Keratinocyte (primary cell): ENCODE data around the gene AKAP13. TPM values are rescaled to one million over a fixed set of nuclear protein-coding genes. Genes with fewer than 3 reads are reported as not detected.

Experiments used
- DNase-seq: peaks from one replicate; pipeline ENCODE4 v3.0.0-alpha.2; 2011; ENCODE audit warnings: low read depth, missing footprints, low spot score
- FAIRE-seq: peaks from 2 replicates; lab custom pipeline; 2011; peaks lifted over from hg19 to GRCh38; lab: Jason Lieb, UNC
- H2AFZ ChIP-seq: 2 replicates; pipeline ENCODE4 v1.6.0; 2012; ENCODE audit warnings: low read length, control low read depth, inconsistent platforms; ENCODE audit not compliant: control insufficient read depth
- H3K27ac ChIP-seq: 2 replicates; pipeline ENCODE4 v1.5.1; 2011; ENCODE audit warnings: low read length; ENCODE audit not compliant: control insufficient read depth, insufficient read depth
- H3K27me3 ChIP-seq: 3 replicates; pipeline ENCODE4 v1.6.0; 2011; ENCODE audit warnings: low read length; ENCODE audit not compliant: control insufficient read depth, insufficient read depth; ENCODE audit errors: extremely low read depth
- H3K36me3 ChIP-seq, 2 experiments: 2 replicates in 1 of 2; 3 replicates in 1 of 2; pipeline ENCODE4 v1.5.1; 2011; ENCODE audit warnings: low read length in 2 of 2, mild to moderate bottlenecking in 1 of 2; ENCODE audit not compliant: control insufficient read depth in 2 of 2, insufficient read depth in 2 of 2; ENCODE audit errors: extremely low read depth in 1 of 2
- H3K4me1 ChIP-seq: 3 replicates; pipeline ENCODE4 v1.5.1; 2011; ENCODE audit warnings: low read length; ENCODE audit not compliant: control insufficient read depth, insufficient read depth; ENCODE audit errors: extremely low read depth
- H3K4me2 ChIP-seq: 3 replicates; pipeline ENCODE4 v1.6.0; 2011; ENCODE audit warnings: low read depth, low read length; ENCODE audit not compliant: control insufficient read depth, insufficient read depth; ENCODE audit errors: extremely low read depth
- H3K4me3 ChIP-seq, 3 experiments: fragments of 200-600 bp in 1 of 3; sonication (generic) in 1 of 3; 2 replicates in 2 of 3; 3 replicates in 1 of 3; pipeline ENCODE4 v1.5.1; 2011 to 2016; ENCODE audit warnings: low read length in 3 of 3, mild to moderate bottlenecking in 3 of 3, control low read depth in 2 of 3, inconsistent platforms in 1 of 3, low read depth in 1 of 3, mixed read lengths in 1 of 3, mixed run types in 1 of 3, moderate library complexity in 1 of 3; ENCODE audit not compliant: control insufficient read depth in 2 of 3, insufficient read depth in 2 of 3; ENCODE audit errors: extremely low read depth in 1 of 3
- H3K79me2 ChIP-seq: 2 replicates; pipeline ENCODE4 v1.6.0; 2012; ENCODE audit warnings: low read length; ENCODE audit not compliant: control insufficient read depth, insufficient read depth
- H3K9ac ChIP-seq: 3 replicates; pipeline ENCODE4 v1.6.0; 2011; ENCODE audit warnings: low read length; ENCODE audit not compliant: control insufficient read depth, insufficient read depth; ENCODE audit errors: extremely low read depth
- H3K9me1 ChIP-seq: 3 replicates; pipeline ENCODE4 v1.6.0; 2011; ENCODE audit warnings: low read length; ENCODE audit not compliant: control insufficient read depth, insufficient read depth; ENCODE audit errors: extremely low read depth
- H3K9me3 ChIP-seq: 2 replicates; pipeline ENCODE4 v1.5.1; 2012; ENCODE audit warnings: low read depth, low read length; ENCODE audit not compliant: control insufficient read depth
- H4K20me1 ChIP-seq: 3 replicates; pipeline ENCODE4 v1.6.0; 2011; ENCODE audit warnings: low read length; ENCODE audit not compliant: control insufficient read depth, insufficient read depth; ENCODE audit errors: extremely low read depth
- EZH2 ChIP-seq: IDR thresholded peaks from one replicate; pipeline ENCODE4 v1.6.1; 2012; ENCODE audit warnings: inconsistent platforms, mild to moderate bottlenecking, low read length, moderate library complexity
- dilution Hi-C: fragments of 300-500 bp; cut with MboI; formaldehyde crosslinking; loops from one replicate; pipeline ENCODE4 v1.7.0; 2020; ENCODE audit warnings: low sequenced_read_pairs; ENCODE audit not compliant: extremely low pct_ligation_motif_present
- polyA plus RNA-seq, 5 experiments: library from polyadenylated mRNA; depleted of rRNA in 3 of 5; stranded (reverse) in 3 of 5; stranded (forward) in 1 of 5; unstranded in 1 of 5; fragments of >200 nt; gene quantifications; 1 replicate in 1 of 5; 2 replicates in 3 of 5; 3 replicates in 1 of 5; pipeline versions ENCODE4 v1.2.1 to v1.2.3, GENCODE V29; 2011 to 2012; ENCODE audit warnings: missing spikeins in 2 of 5, low read depth in 1 of 5, low replicate concordance in 1 of 5
- TF ChIP-seq, protein P1 (sequence below), 3 experiments: IDR thresholded peaks in 1 of 3; conservative IDR thresholded peaks in 1 of 3; optimal IDR thresholded peaks in 1 of 3; 2 replicates in 2 of 3; 3 replicates in 1 of 3; pipeline versions ENCODE3 to v1.5.1; 2011; ENCODE audit warnings: low read length in 3 of 3, mild to moderate bottlenecking in 3 of 3, moderate library complexity in 2 of 3, control low read depth in 1 of 3, inconsistent platforms in 1 of 3; ENCODE audit not compliant: insufficient read depth in 2 of 3; ENCODE audit errors: extremely low read depth in 1 of 3

Gene AKAP13
- polyA plus RNA-seq, 1 donor (not counting 4 experiments of a cell fraction or from before 2014, with no cell fraction given), result 16.7 TPM

DNA sequence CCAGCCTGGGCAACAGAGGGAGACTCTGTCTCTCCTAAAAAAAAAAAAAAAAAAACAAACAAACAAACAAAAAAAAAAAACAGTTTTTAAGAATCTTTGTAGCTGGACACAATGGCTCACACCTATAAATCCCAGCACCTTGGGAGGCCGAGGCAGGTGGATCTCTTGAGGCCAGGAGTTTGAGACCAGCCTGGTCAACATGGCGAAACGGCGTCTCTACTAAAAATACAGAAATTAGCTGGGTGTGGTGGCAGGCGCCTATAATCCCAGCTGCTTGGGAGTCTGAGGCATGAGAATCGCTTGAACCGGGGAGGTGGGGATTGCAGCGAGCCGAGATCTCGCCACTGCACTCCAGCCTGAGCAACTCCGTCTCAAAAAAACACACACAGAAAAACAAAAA, 361.3 kb downstream of the AKAP13 start:
- H3K36me3 ChIP-seq, result peaks cover 18 to 32% of the 10 kb centered on the region in 2 experiments
- H3K4me2 ChIP-seq, result no peak overlapping the region
- no peaks in the 10 kb centered on the region for H4K20me1 ChIP-seq
- H3K4me3 ChIP-seq, result no peak overlapping the region
- H3K27me3 ChIP-seq, result no peaks in the 10 kb centered on the region
- no peak overlapping the region for H3K27ac ChIP-seq
- DNase-seq (no peak), FAIRE-seq (no peak)
- dilution Hi-C loops, result no loop called here
- H3K9me3 ChIP-seq, result no peaks in the 10 kb centered on the region
- no peaks in the 10 kb centered on the region for H3K9me1 ChIP-seq
- no peaks in the 10 kb centered on the region for H3K79me2 ChIP-seq
- no peak overlapping the region for H3K9ac ChIP-seq
- TF ChIP-seq, protein P1, sequence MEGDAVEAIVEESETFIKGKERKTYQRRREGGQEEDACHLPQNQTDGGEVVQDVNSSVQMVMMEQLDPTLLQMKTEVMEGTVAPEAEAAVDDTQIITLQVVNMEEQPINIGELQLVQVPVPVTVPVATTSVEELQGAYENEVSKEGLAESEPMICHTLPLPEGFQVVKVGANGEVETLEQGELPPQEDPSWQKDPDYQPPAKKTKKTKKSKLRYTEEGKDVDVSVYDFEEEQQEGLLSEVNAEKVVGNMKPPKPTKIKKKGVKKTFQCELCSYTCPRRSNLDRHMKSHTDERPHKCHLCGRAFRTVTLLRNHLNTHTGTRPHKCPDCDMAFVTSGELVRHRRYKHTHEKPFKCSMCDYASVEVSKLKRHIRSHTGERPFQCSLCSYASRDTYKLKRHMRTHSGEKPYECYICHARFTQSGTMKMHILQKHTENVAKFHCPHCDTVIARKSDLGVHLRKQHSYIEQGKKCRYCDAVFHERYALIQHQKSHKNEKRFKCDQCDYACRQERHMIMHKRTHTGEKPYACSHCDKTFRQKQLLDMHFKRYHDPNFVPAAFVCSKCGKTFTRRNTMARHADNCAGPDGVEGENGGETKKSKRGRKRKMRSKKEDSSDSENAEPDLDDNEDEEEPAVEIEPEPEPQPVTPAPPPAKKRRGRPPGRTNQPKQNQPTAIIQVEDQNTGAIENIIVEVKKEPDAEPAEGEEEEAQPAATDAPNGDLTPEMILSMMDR (optimal IDR thresholded peaks at IDR 0.05 in 1 of 3, IDR thresholded peaks at IDR 0.05 in 1 of 3, conservative IDR thresholded peaks at IDR 0.05 in 1 of 3; ENCODE audit: extremely low read depth in 1 of 3, insufficient read depth in 2 of 3, low read length in 3 of 3), result no peak
- no peak for TF ChIP-seq EZH2
- H2AFZ ChIP-seq, result no peak overlapping the region
- no peaks in the 10 kb centered on the region for H3K4me1 ChIP-seq

DNA sequence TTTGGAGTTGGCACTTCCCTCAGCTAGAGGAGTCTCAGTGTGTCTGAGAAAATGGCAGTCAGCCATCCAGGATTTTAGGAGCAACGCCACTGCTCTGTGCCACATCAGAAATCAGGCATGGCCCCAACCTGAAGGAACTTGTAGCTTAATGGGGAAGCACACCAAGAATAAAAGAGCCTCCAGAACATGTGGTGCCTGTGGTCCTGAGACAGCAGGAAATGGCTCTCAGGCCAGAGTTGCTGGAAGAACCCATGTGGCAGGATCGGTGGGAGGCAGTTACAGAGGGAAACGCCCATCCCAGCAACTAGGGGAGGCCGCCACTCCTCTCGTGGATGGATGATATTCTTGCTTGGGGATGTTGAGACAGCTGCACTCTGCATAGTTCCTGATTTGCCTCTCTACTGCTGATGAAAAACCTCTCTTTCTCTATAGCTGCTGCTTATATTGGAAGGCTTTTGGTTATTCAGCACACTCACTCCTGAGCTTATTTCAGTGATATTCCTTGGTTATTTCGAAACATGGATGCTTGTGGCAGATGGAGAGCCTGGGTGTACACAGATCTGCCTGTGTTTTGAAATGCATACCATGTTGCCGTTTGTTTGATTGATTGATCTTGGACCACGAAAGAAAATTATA, 361.9 kb downstream of the AKAP13 start:
- H4K20me1 ChIP-seq, result no peaks in the 10 kb centered on the region
- no peak overlapping the region for H3K4me3 ChIP-seq
- H3K9me3 ChIP-seq, result no peaks in the 10 kb centered on the region
- no peak overlapping the region for H3K9ac ChIP-seq
- DNase-seq (no peak), FAIRE-seq (no peak)
- peaks cover 18 to 32% of the 10 kb centered on the region in 2 experiments for H3K36me3 ChIP-seq
- H3K4me2 ChIP-seq, result no peak overlapping the region
- no peak overlapping the region for H2AFZ ChIP-seq
- H3K4me1 ChIP-seq, result no peaks in the 10 kb centered on the region
- no peaks in the 10 kb centered on the region for H3K79me2 ChIP-seq
- TF ChIP-seq, protein P1 (optimal IDR thresholded peaks at IDR 0.05 in 1 of 3, IDR thresholded peaks at IDR 0.05 in 1 of 3, conservative IDR thresholded peaks at IDR 0.05 in 1 of 3; ENCODE audit: extremely low read depth in 1 of 3, insufficient read depth in 2 of 3, low read length in 3 of 3), result no peak
- no peak for TF ChIP-seq EZH2
- H3K27ac ChIP-seq, result no peak overlapping the region
- H3K9me1 ChIP-seq, result no peaks in the 10 kb centered on the region
- dilution Hi-C loops, result no loop called here
- H3K27me3 ChIP-seq, result no peaks in the 10 kb centered on the region
